SK-N-SH treated with all-trans-retinoic acid at 6 μM for 48 hours (cell line): ENCODE data around the gene JDP2.

Experiments
- BACH2 ChIP-seq: fragments of 250-450 bp; sonication (Bioruptor Pico); IDR thresholded peaks from 2 replicates; pipeline ENCODE4 v1.9.0; 2021; ENCODE audit warnings: mild to moderate bottlenecking, borderline replicate concordance
- SNAI2 ChIP-seq: fragments of 250-450 bp; sonication (Bioruptor Pico); IDR thresholded peaks from 2 replicates; pipeline ENCODE4 v1.5.0; 2020; ENCODE audit warnings: mild to moderate bottlenecking, moderate library complexity
- ZFP30 ChIP-seq: fragments of 450-650 bp; formaldehyde crosslinking; IDR thresholded peaks from 2 replicates; pipeline ENCODE4 v1.5.0; 2022; ENCODE audit warnings: mild to moderate bottlenecking, moderate library complexity

DNA sequence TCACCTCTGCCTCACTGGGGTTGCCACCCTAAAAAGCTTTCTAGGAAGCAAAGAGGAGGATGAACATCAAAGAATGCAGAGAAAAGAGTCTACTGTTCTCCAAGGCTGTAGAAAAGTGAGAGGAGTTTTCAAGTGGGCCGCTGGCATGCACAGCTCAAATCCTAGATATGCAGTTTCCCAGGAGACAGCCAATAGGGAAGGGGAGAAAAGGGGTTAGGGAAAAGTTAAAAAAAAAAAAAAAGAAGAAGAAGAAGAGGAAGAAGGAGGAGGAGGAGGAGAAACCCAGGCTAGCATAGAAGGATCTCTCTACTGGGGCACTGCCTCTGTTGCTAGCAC lies 95.1 kb downstream of the JDP2 start:
- no peak for TF ChIP-seq BACH2 (CRISPR knock-in tag)
- no peak for TF ChIP-seq SNAI2 (CRISPR knock-in tag)
- TF ChIP-seq ZFP30 (CRISPR knock-in tag), result no peak
